ENCODE results near the gene LRRK1. TPM values are rescaled to one million over a fixed set of nuclear protein-coding genes. Genes with fewer than 3 reads are reported as not detected.

Gene LRRK1
- total and polyA plus RNA-seq, 12 donors = 1.5 to 8.1 (median 2.0) TPM

- Histone ChIP-seq H3K4me1 (peaks cover 0 to 21% (median 12%) of the 10 kb centered on the region in 9 donors), H3K27me3 (peaks cover 0 to 89% (median 58%) of the 10 kb centered on the region in 7 donors), H3K9me3 (no peaks in the 10 kb centered on the region), H3K27ac (peak overlapping the region in 5 of 10 donors; percentile 8 to 43 (median 29)), H3K4me3 (no peak overlapping the region), H3K36me3 (peaks cover 0 to 22% (median 0%) of the 10 kb centered on the region in 9 donors)
- DNase-seq (peak in 1 of 2 donors; percentile 53), ATAC-seq (peak; percentile 56 to 85 (median 75))
- intact Hi-C loops (cut with DNase I) = loop anchor here in 1 of 10 donors (2.0 kb wide), 1 partner anchor 77 kb away; no protein-coding TSS in a partner anchor
- no peak for TF ChIP-seq CTCF (IDR thresholded peaks at IDR 0.05)
- 40 to 44% methylated on average over 20 of the region's 20 CpGs for WGBS, 2 donors
These were observed 29.6 kb upstream of the LRRK1 start for GRCh38 chr15:100889385-100890050.

- Histone ChIP-seq H3K4me1 (peaks cover 0 to 21% (median 12%) of the 10 kb centered on the region in 9 donors), H3K9me3 (no peaks in the 10 kb centered on the region), H3K36me3 (peaks cover 0 to 22% (median 0%) of the 10 kb centered on the region in 9 donors), H3K27ac (peak overlapping the region in 5 of 10 donors; percentile 8 to 43 (median 29)), H3K27me3 (peaks cover 0 to 82% (median 53%) of the 10 kb centered on the region in 7 donors), H3K4me3 (no peak overlapping the region)
- intact Hi-C loops (cut with DNase I) = loop anchor here in 1 of 10 donors (2.0 kb wide), 1 partner anchor 77 kb away; no protein-coding TSS in a partner anchor
- TF ChIP-seq CTCF (IDR thresholded peaks at IDR 0.05) = no peak
- DNase-seq (no peak), ATAC-seq (no peak)
- 80 to 82% methylated on average over 10 of the region's 10 CpGs for WGBS, 2 donors
These were observed 29.0 kb upstream of the LRRK1 start for GRCh38 chr15:100890051-100890720.

- DNase-seq = no peak
- no peak for ATAC-seq
- H3K4me1 ChIP-seq = peaks cover 0 to 21% (median 12%) of the 10 kb centered on the region in 9 donors
- H3K4me3 ChIP-seq = no peak overlapping the region
- no peaks in the 10 kb centered on the region for H3K9me3 ChIP-seq
- no peak for TF ChIP-seq CTCF (IDR thresholded peaks at IDR 0.05)
- no peak overlapping the region for H3K27ac ChIP-seq
- WGBS, 2 donors = 92 to 93% methylated on average over 6 of the region's 6 CpGs
- peaks cover 0 to 28% (median 0%) of the 10 kb centered on the region in 9 donors for H3K36me3 ChIP-seq
- intact Hi-C loops (cut with DNase I) = loop anchor here in 1 of 10 donors (2.0 kb wide), 1 partner anchor 76 kb away; no protein-coding TSS in a partner anchor
- H3K27me3 ChIP-seq = peaks cover 0 to 75% (median 46%) of the 10 kb centered on the region in 7 donors
These were observed 28.3 kb upstream of the LRRK1 start for GRCh38 chr15:100890850-100891249.

- 45 to 59% methylated on average over 21 of the region's 21 CpGs for WGBS, 2 donors
- no peak overlapping the region for H3K27ac ChIP-seq
These were observed 27.7 kb upstream of the LRRK1 start for GRCh38 chr15:100891307-100892012.

More at GRCh38 chr15:100891307-100892012, 27.7 kb upstream of the LRRK1 start:
- DNase-seq (no peak), ATAC-seq (no peak)
- Histone ChIP-seq H3K4me1 (peaks cover 0 to 21% (median 12%) of the 10 kb centered on the region in 9 donors), H3K27me3 (peaks cover 0 to 69% (median 40%) of the 10 kb centered on the region in 7 donors), H3K4me3 (no peak overlapping the region), H3K9me3 (no peaks in the 10 kb centered on the region), H3K36me3 (peaks cover 0 to 29% (median 0%) of the 10 kb centered on the region in 9 donors)
- intact Hi-C loops (cut with DNase I) = loop anchor here in 1 of 10 donors (2.0 kb wide), 1 partner anchor 75 kb away; no protein-coding TSS in a partner anchor
- no peak for TF ChIP-seq CTCF (IDR thresholded peaks at IDR 0.05)

Data from heart right ventricle (tissue), 16 donors.